GM12801 (cell line): ENCODE measurements around the gene FNDC1.

Source experiments
- CTCF ChIP-seq: IDR thresholded peaks from one replicate; pipeline ENCODE4 v1.5.1; 2011; ENCODE audit warnings: control low read depth; ENCODE audit not compliant: insufficient read length; ENCODE audit errors: extremely low read depth

Gene FNDC1

GRCh38 chr6:159220093-159220492 is 50.9 kb downstream of the FNDC1 start:
- no peak for TF ChIP-seq CTCF

GRCh38 chr6:159221486-159222170 is 52.4 kb downstream of the FNDC1 start:
- TF ChIP-seq CTCF = no peak

GRCh38 chr6:159224452-159224851 is 55.3 kb downstream of the FNDC1 start:
- no peak for TF ChIP-seq CTCF

- TF ChIP-seq CTCF = no peak
Measured at GRCh38 chr6:159229651-159230051, 60.5 kb downstream of the FNDC1 start.

GRCh38 chr6:159232106-159232645 is 63.0 kb downstream of the FNDC1 start:
- no peak for TF ChIP-seq CTCF

- no peak for TF ChIP-seq CTCF
Measured at GRCh38 chr6:159232751-159233150, 63.6 kb downstream of the FNDC1 start.

- no peak for TF ChIP-seq CTCF
Measured at GRCh38 chr6:159233365-159234101, 64.3 kb downstream of the FNDC1 start.
